Measurements from ENCODE around the gene CEP78. TPM values are rescaled to one million over a fixed set of nuclear protein-coding genes. Genes with fewer than 3 reads are reported as not detected.

The CEP78 gene
- total and polyA plus RNA-seq, 7 donors: 2.4 to 14.0 (median 9.0) TPM

GRCh38 chr9:78320875-78321496 lies 85.1 kb downstream of the CEP78 start:
- TF ChIP-seq EP300 (IDR thresholded peaks at IDR 0.05): no peak
- TF ChIP-seq POLR2AphosphoS5 (IDR thresholded peaks at IDR 0.05): no peak
- TF ChIP-seq, protein P1, sequence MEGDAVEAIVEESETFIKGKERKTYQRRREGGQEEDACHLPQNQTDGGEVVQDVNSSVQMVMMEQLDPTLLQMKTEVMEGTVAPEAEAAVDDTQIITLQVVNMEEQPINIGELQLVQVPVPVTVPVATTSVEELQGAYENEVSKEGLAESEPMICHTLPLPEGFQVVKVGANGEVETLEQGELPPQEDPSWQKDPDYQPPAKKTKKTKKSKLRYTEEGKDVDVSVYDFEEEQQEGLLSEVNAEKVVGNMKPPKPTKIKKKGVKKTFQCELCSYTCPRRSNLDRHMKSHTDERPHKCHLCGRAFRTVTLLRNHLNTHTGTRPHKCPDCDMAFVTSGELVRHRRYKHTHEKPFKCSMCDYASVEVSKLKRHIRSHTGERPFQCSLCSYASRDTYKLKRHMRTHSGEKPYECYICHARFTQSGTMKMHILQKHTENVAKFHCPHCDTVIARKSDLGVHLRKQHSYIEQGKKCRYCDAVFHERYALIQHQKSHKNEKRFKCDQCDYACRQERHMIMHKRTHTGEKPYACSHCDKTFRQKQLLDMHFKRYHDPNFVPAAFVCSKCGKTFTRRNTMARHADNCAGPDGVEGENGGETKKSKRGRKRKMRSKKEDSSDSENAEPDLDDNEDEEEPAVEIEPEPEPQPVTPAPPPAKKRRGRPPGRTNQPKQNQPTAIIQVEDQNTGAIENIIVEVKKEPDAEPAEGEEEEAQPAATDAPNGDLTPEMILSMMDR (IDR thresholded peaks at IDR 0.05): no peak
- no peak for TF ChIP-seq POLR2A (IDR thresholded peaks at IDR 0.05)
- peaks cover 0 to 9% (median 0%) of the 10 kb centered on the region in 4 donors for H3K36me3 ChIP-seq

GRCh38 chr9:78321505-78321904 lies 85.6 kb downstream of the CEP78 start:
- WGBS, 2 donors: 94% methylated on average over 7 of the region's 7 CpGs
- no peaks in the 10 kb centered on the region for H3K9me3 ChIP-seq
- TF ChIP-seq, protein P1 (IDR thresholded peaks at IDR 0.05): no peak
- TF ChIP-seq POLR2AphosphoS5 (IDR thresholded peaks at IDR 0.05) (no peak), POLR2A (IDR thresholded peaks at IDR 0.05) (no peak), EP300 (IDR thresholded peaks at IDR 0.05) (no peak)
- DNase-seq: no peak
- peaks cover 0 to 9% (median 0%) of the 10 kb centered on the region in 4 donors for H3K36me3 ChIP-seq
- H3K4me1 ChIP-seq: peaks cover 0 to 17% (median 13%) of the 10 kb centered on the region in 4 donors
- no peaks in the 10 kb centered on the region for H3K27me3 ChIP-seq
- no peak overlapping the region for H3K27ac ChIP-seq
- H3K4me3 ChIP-seq: no peak overlapping the region
- intact Hi-C loops (cut with DNase I): no loop called here

More at GRCh38 chr9:78320875-78321496, 85.1 kb downstream of the CEP78 start:
- Histone ChIP-seq H3K9me3 (no peaks in the 10 kb centered on the region), H3K27ac (no peak overlapping the region), H3K27me3 (no peaks in the 10 kb centered on the region), H3K4me3 (no peak overlapping the region), H3K4me1 (peaks cover 0 to 15% (median 13%) of the 10 kb centered on the region in 4 donors)
- intact Hi-C loops (cut with DNase I): no loop called here
- WGBS, 2 donors: 95 to 98% methylated on average over 4 of the region's 4 CpGs
- DNase-seq: no peak

DNA sequence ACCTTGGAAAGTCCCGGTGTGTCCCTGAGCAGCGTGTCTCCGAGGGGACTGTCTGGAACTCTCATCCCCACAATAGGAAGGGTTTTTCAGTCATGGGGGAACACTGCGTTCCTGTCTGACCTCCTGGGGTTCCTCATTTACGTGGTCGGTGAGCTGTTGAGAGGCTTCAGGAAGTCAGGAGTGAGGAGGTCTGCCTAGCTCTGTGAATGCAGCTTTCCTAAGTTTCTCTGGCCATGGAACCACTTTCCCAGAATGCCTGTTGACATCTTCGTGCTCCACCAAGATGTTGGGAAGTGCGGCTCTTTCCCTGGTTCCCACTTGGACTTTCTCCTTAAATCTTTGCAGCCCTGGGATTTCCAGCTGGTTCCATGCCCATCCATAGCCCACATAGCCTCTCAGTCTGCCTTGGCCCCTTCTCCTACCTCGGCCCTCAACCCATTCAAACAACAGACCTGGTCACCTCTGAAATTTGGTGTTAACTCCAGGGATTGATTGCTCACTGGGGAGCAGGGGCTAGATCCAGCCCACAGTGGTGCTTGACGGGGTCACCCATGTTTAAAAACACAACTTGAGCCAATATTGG lies 88.3 kb downstream of the CEP78 start:
- H3K36me3 ChIP-seq: peaks cover 0 to 3% (median 0%) of the 10 kb centered on the region in 4 donors
- no peaks in the 10 kb centered on the region for H3K27me3 ChIP-seq
- TF ChIP-seq, protein P1 (IDR thresholded peaks at IDR 0.05): no peak
- TF ChIP-seq POLR2A (IDR thresholded peaks at IDR 0.05) (no peak), POLR2AphosphoS5 (IDR thresholded peaks at IDR 0.05) (no peak), EP300 (IDR thresholded peaks at IDR 0.05) (no peak)
- no peak overlapping the region for H3K4me3 ChIP-seq
- H3K4me1 ChIP-seq: peaks cover 0 to 17% (median 13%) of the 10 kb centered on the region in 4 donors
- DNase-seq: no peak
- 78 to 95% methylated on average over 10 of the region's 10 CpGs for WGBS, 2 donors
- intact Hi-C loops (cut with DNase I): no loop called here
- no peak overlapping the region for H3K27ac ChIP-seq
- H3K9me3 ChIP-seq: no peaks in the 10 kb centered on the region

GRCh38 chr9:78324682-78325081 lies 88.8 kb downstream of the CEP78 start:
- WGBS, 2 donors: 91 to 94% methylated on average over 8 of the region's 8 CpGs
- no peak overlapping the region for H3K4me3 ChIP-seq
- no peaks in the 10 kb centered on the region for H3K27me3 ChIP-seq
- H3K27ac ChIP-seq: no peak overlapping the region
- H3K36me3 ChIP-seq: no peaks in the 10 kb centered on the region
- TF ChIP-seq, protein P1 (IDR thresholded peaks at IDR 0.05): no peak
- TF ChIP-seq POLR2A (IDR thresholded peaks at IDR 0.05) (no peak), POLR2AphosphoS5 (IDR thresholded peaks at IDR 0.05) (no peak), EP300 (IDR thresholded peaks at IDR 0.05) (no peak)
- no peak for DNase-seq
- peaks cover 0 to 17% (median 13%) of the 10 kb centered on the region in 4 donors for H3K4me1 ChIP-seq
- H3K9me3 ChIP-seq: no peaks in the 10 kb centered on the region
- intact Hi-C loops (cut with DNase I): loop anchor here (5.0 kb wide), 1 partner anchor 38 kb away; no protein-coding TSS in a partner anchor
